Measurements from ENCODE around the gene IDUA. TPM values are rescaled to one million over a fixed set of nuclear protein-coding genes. Genes with fewer than 3 reads are reported as not detected.
A peak's percentile ranks its signal among the peaks of the same experiment; 100 is the strongest.

The IDUA gene
- total RNA-seq, 1 donor from 2014 or later: 10.2 TPM

GRCh38 chr4:1001561-1002130 is 14.8 kb downstream of the IDUA start:
- DNase-seq: no peak

GRCh38 chr4:1002131-1002630 is 15.3 kb downstream of the IDUA start:
- DNase-seq: peak; percentile 49

GRCh38 chr4:1002631-1003251 is 15.9 kb downstream of the IDUA start:
- DNase-seq: no peak

- no peak for DNase-seq
These were observed 16.6 kb downstream of the IDUA start for GRCh38 chr4:1003271-1004070.

- no peak for DNase-seq
These were observed 17.2 kb downstream of the IDUA start for GRCh38 chr4:1004071-1004418.

- no peak for DNase-seq
These were observed 18.0 kb downstream of the IDUA start for GRCh38 chr4:1004557-1005485.

- no peak for DNase-seq
These were observed 20.0 kb downstream of the IDUA start for GRCh38 chr4:1006856-1007255.

GRCh38 chr4:1008840-1009541 is 22.1 kb downstream of the IDUA start:
- peak; percentile 55 for DNase-seq

- peak; percentile 82 for DNase-seq
These were observed 22.9 kb downstream of the IDUA start for GRCh38 chr4:1009542-1010394.

GRCh38 chr4:1010395-1011021 is 23.7 kb downstream of the IDUA start:
- DNase-seq: peak; percentile 64

GRCh38 chr4:1011022-1011665 is 24.3 kb downstream of the IDUA start, which contains the start of gene FGFRL1:
FGFRL1 (plus strand) TSS chr4:1011626; CDS start chr4:1012486, 860 bp downstream.
- peak; percentile 96 for DNase-seq

- no peak for DNase-seq
These were observed 24.8 kb downstream of the IDUA start for GRCh38 chr4:1011666-1012033.

GRCh38 chr4:1012034-1012739 is 25.3 kb downstream of the IDUA start:
- no peak for DNase-seq

GRCh38 chr4:1013225-1014073 is 26.6 kb downstream of the IDUA start:
- no peak for DNase-seq

- DNase-seq: peak; percentile 63
These were observed 27.7 kb downstream of the IDUA start for GRCh38 chr4:1014291-1015167.

GRCh38 chr4:1015179-1015578 is 28.3 kb downstream of the IDUA start:
- DNase-seq: no peak

- no peak for DNase-seq
These were observed 28.9 kb downstream of the IDUA start for GRCh38 chr4:1015746-1016145.

Data from tongue (tissue), 2 donors.